HG02884 (cell line): Measurements from ENCODE around the gene RPS6KA2.

ENCODE experiments used
- ATAC-seq: cut with Tn5 transposase; IDR thresholded peaks from one replicate; pipeline ENCODE4 v1.9.1; 2021; ENCODE audit warnings: mild to moderate bottlenecking, moderate library complexity; ENCODE audit not compliant: unreplicated experiment

RPS6KA2 gene

DNA sequence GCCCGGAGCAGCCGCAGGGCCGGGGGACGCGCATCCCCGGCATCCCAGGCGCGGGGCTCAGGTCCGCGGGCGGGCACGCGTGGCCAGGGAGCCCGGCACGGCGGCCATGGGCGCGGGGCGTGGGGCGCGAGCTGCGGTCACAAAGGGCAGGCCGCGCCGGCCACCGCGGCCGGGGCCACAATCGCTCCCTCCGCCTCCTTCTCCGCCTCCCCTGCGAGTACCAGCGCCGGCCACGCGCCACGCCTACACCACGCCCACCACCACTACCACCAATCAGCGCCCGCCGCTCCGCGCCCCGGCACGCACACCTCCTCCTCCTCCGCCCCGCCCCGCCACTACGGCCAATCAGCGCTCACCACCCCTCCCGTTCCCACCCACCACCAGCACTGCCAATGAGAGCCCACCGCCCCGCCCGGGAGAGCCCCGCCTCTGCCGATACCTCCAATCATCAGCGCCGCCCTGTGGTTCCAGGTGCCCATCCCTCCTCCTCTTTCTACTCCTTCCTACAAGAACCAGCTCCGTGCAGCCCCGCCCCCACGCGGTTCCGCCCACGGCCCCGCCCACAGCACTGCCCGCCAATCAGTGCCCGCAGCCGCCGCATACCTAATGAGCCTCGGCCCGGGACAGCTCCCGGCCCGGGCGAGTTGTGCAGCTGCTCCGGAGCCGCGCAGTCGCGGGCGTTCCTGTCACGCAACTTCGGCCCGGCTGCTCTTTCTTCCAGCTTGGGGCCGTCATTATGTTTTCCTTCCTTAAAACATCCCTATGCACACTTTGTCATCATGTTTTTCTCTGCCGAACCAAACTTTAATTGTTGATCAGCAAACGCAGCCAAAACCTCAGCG is at the start of gene RPS6KA2:
RPS6KA2 (minus strand) TSS at position 219 of the 842 bp plus-strand sequence. CDS start 232 bp downstream, outside the sequence.
- peak; percentile 80 for ATAC-seq

DNA sequence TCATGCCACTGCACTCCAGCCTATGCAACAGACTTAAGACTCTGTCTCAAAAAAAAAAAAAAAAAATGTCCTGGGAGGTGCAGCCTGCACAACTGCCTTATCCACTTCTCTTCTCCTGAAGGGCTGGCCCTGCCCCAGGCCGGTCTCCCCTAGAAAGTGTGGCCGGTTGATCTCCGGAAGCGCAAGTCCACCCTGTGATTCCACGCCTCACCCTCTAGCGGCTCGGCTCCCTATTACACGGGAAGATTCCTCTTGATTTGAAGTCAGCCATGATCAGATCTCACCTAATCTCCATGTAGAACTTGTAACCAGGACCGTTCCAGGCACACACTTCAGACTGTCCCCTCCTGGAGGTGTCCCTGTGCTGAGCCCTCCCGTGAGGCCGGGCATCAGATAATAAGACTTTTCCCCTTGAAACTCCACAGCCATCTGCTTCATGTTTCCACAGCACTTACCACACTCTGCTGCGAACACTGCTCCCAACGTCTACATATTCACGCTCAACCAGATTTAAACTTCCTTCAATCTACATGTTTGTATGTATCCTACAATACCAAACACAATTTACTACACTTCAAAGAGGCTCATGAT is 49.3 kb upstream of the RPS6KA2 start:
- ATAC-seq: no peak

DNA sequence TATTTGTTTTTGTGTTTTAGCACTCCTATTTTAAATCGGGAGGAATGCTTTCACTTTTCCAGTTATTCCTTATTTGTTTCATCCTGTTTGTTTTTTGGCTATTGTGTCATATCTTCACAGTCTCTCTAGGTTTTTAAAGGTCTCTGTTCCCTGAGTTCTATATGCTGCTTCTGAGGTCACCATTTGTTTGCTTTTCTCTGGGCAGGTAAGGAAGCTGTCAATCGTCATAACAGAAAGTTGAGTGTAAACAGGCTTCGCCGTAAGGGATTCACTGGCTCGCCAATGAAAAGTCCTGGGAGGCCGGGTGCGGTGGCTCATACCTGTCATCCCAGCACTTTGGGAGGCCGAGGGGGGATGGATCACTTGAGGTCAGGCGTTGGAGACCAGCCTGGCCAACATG is 48.7 kb upstream of the RPS6KA2 start:
- ATAC-seq: no peak

DNA sequence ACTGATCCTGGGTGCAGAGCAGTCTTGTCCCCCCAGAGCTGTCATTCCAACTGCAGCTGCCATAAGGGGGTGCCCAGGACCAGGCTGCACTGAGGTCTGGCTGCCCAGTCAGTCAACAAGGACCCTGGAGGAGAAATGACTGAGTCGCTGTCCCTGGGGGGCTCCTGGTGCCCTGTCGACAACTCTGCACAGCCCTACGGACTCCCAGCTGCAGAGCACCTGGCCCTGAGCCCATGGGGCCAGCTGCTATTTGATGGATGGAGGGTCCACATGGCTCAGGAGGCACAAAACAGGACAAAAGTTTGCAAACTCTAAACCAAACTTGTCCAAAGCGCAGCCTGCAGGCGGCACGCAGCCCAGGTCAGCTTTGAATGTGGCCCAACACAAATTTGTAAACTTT is 46.3 kb upstream of the RPS6KA2 start:
- ATAC-seq: no peak

DNA sequence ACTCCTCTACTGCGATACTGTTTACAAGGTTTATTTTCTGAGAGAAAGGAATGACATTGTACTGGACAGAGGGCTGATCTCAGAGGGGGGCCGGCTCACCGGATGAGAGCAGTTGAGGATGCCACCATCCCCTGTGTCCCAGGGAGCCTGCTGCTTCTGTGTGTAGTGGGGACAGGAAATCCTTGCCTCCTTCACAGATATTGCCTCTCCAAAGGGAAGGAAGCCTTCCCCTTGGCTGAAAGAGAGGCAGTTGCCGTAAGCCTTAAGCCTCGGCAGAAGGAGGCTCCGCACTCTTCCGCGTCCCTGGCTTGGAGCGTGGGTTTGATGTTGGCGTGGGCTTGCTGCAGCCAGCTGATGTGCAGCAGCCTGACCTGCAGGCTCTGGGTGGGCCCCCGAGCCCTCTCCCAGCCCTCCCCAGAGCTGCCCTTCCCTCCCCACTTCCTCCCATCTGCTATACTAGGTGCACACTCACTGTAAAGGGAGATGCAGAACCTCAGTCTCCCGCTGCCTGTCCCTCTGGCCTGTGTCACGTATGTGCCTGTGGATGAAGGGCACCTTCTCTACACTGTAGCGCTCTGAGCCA is 45.7 kb upstream of the RPS6KA2 start:
- ATAC-seq: no peak

DNA sequence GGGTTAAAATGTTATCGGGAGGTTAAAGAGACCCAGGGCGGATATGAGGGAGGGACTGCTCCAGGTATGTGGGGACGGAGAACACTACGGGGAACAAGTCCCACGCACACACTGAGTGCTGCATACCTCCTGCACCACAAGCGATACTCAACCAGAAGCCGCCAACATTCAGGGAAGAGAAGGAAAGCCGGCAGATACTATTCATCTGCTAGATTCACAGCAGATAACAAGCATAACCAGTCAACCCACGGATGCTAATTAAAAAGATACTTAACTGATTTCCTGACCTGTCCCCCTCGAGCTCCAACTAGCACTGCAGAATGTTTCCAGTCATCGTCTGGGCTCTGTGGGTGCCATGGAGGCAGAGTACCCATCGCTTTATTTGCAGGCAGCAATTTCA is 45.1 kb upstream of the RPS6KA2 start:
- ATAC-seq: no peak

DNA sequence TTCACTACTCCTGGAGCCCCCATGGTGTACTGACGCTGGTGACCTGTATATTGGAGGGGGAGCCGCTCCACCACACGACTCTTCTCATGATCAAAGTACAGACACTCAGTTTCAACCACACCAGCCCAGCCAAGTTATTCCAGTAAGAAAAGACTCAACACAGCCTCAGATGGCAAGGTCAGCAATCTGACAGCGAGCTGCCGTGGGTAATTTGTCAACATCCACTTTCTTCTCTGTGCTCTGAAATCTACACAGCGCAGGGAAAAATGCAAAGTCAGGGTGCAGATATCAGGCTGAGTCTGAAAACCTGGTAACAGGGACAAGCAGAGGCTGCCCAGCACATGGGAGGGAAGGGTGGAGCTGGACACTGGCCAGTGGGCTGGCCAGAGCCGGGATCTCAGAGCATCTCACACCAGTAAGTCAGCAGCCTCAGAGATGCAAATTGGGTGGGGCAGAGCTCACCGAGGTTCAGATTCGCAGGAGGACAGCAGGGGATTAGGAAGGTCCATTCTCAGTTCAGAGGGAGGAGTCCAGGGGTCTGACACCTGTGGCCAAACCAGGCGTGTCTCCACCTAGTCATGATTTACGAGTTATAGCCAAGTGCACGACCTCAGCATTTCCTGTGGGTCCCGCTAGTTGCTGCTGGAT is 44.5 kb upstream of the RPS6KA2 start:
- no peak for ATAC-seq

DNA sequence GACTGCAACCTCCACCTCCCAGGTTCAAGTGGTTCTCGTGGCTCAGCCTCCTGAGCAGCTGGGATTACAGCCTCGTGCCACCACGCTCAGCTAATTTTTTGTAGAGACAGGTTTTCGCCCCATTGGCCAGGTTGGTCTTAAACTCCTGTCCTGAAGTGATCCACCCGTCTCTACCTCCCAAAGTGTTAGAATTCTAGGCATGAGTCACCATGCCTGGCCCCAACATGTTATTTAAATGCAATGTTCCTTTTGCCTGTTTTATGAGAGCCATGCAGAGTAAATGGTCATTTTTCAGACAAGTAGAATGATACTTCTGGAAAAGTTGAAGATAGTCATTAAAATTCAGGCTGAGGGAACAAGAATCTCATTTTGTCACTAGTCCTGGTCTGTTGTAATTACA is 43.8 kb upstream of the RPS6KA2 start:
- no peak for ATAC-seq

DNA sequence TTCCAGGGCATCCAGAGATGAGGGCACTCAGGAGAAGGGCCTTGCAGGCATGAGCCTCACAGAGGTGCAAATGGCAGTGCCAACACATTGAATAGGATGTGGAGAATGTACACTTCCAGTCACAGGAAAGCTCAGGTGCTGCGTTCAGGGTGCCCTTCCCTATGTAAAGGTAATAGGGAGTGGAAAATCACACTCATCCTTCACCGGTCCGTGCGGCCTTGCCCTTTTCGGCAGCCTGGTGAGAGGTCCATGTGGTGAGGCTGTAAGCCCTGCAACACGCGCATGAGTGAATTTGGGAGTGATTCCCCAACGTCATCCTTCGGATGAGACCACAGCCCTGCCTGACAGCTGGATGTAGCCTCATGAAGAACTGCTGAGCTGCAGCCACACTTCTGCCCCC is 43.0 kb upstream of the RPS6KA2 start:
- no peak for ATAC-seq

DNA sequence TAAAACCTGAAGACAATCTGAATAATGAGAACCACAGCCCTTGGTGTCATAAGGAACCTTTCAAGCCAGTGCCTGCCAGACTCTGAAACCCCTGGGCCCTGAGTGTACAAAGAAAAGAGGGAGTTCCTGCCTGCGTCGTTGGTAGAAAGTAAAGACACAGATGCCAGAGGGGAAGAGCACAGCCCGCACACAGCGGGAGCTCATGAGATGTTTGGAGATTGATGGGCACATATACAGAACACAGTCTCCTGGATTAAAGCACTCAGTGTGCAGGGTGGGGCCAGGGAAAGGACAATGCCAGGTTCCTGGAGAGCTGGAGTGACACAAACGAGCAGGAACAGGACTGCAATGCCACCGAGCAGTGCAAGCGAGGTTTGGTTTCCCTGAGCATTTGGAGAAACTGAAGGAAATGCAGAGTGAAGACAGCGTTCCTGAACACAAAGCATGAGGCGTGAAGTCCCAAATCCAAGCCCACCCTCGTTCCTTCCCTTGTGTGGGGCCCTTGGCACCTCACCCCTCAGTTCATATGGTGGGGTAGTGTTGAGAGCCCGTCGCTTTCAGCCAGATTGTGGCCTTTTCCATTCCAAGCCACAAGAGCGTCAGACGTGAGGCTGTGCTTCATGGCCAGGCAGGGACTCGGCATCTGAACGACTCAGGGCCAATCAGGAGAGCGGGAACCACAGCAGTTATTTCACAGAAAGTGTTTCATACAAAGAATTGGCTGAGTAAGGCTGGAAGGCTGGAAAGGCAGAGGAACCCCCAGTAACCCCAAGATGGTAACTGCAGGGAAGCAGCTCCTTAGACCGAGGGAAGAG is 41.0 kb upstream of the RPS6KA2 start:
- no peak for ATAC-seq

DNA sequence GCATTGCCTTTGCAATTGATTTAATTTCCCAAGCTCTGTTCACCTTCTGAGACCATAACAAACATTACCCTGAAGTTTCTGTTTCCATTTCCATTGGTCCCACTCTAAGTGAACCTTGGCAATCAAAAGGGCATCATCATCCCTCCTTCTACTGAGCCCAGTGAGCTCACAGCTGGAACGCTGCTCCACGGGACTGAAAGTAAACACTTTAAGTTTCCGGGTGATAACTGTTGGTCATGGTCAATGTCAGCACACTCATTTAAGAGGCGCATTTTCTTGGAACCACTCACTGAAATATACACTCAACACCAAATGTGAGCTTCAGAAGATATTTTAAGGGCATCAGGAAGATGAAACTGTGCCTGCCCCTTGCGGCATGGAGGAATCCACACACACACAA is 37.1 kb upstream of the RPS6KA2 start:
- no peak for ATAC-seq

DNA sequence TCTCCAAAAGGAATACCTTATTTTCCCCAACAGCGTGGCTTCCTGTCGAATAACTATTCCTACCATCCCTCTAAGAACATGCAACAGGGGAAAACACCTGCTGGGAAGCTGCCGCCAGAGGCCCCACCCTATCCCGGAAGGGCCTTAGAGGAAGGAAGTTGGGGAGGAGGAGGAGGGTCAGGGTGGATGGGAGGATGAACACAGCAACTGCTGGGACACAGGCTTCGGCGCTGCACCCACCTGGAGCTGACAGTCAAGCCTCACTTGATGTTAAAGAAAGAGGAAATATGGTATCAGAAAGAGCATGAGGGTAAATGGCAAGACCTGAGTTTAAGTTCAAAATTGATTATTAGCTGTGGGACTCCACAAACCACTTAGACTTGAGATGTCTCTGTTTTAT is 36.5 kb upstream of the RPS6KA2 start:
- no peak for ATAC-seq

DNA sequence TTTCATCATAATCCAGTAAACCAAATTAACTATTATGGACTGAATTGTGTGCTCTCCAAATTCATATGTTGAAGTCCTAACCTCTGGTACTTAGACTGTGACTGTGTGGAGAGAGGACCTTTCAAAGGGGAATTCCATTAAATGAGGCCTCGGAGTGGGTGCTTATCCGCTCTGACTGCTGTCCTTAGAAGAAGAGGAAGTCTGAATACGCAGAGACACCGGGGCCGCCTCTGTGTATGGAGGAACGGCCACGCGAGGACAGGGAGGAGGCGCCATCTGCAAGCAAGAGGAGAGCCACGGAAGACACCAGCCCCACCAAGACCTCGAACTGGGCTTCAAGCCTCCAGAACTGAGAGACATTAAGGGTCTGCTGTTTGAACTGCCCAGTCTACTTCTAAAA is 35.6 kb upstream of the RPS6KA2 start:
- no peak for ATAC-seq

DNA sequence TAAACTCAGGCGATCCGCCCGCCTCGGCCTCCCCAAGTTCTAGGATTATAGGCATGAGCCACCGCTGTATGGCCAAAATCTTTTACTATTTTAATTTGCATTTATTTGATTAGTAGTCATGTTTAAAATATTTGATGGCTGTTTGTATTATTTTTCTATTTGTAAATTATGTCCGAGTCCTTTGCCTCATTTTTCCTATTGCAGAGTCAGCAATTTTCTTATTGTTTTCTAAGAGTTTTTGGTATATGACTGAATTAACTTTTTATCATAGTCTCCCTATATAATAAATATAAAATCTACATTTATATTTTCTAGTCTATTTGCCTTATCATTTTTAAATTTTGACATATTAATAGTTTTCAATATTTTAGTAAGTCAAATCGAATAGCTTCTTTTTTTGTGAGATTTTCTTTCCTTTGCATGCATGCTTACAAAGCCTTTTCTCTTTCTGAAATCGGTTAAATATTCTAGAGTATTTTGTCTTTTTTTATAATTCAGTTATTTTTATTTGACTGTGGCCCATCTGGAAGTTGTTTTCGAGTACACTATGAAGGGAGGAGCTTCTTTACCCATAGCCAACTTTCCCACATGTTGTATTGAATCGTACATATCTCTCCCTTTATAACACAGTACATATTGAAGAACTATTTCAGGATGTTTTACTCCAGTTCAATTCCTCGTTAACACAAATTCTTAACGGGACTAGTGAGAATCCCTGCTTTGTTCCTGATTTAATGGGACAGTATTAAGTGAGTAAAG is 34.5 kb upstream of the RPS6KA2 start:
- ATAC-seq: no peak

DNA sequence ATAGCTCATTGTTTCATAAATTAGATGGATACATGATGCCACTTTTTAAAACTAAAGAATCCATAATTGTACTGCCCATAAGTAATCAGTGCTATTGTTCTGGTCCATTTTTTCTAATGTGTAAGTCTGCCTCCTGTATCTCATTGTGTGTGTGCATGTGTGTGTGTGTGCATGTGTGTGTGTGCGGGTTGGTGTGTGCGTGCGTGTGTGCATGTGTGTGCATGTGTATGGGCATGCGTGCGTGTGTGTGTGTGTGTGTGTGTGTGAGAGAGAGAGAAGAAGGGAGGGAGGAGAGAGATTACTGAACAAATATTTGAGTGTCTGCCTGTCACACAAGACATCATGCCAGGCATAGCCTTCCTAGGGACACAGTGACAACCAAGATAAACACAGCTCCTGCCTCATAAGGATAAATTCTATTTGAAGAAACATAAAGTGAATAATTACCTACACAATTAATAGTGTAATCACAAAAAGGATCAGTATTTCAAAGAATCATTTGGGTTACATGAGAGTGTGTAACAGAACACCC is 33.2 kb upstream of the RPS6KA2 start:
- no peak for ATAC-seq

DNA sequence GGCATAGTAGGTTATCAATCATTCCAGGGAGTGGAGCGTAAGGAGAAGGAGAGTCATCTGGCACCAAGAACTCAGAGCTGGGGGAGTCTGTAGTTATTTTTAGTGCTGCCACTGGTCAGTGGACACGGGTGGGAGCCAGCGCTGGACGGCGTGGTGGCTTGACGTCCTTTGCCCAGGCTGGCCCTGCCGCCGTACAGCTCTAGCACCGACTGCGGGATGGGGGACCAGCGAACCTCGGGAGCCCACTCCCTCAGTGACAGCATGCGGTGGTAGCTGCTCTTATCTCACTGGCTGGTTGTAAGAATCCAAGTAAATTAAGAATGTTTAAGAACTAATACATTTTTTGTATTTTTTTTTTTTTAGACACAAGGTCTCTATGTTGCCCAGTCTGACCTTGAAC is 32.5 kb upstream of the RPS6KA2 start:
- no peak for ATAC-seq

DNA sequence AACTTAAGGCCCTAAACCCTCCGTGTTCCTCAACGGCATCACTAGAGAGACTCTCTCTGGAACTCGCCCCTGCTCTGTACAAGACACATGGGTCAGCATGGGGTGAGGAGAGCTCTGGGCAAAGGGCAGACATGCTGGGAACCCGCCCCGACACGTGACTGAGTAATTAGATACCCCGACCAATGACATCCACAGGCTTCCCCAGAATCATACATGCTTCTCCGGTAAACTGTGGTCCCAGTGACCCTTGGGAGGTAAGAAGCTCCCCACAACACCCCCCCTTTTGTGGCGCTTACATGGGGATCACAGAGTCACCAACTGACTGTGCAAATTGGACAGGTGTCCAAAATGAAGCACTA is 31.7 kb upstream of the RPS6KA2 start:
- no peak for ATAC-seq

DNA sequence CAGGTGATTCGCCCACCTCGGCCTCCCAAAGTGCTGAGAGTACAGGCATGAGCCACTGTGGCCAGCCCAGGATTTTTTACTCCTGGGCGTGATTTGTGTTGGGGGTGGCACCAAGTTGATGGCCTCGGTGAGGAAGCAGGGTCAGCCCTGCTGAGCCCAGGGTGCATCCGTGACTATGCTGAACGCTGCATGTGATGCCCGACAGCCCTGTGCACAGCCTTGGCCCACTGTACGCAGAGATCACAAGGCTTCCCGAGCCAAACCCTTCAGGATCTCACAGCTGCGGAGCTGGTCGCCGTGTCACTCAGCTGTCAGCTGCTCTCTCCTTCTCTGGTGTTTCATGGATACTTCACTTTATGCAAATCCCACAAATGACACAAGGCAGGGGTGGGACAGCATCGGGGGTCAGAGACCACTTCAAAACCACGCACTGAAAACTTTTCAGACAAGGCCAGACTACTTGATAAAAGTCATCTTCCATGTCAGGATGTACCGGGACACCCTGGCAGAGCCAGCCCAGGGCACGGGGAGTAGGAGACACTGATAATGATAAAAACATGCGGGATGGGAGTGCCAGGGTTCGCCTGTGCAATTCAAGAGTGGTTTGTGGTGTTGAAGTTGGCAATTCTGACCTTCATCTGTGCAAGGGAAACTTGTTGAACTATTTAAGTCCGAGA is 31.2 kb upstream of the RPS6KA2 start:
- ATAC-seq: no peak

DNA sequence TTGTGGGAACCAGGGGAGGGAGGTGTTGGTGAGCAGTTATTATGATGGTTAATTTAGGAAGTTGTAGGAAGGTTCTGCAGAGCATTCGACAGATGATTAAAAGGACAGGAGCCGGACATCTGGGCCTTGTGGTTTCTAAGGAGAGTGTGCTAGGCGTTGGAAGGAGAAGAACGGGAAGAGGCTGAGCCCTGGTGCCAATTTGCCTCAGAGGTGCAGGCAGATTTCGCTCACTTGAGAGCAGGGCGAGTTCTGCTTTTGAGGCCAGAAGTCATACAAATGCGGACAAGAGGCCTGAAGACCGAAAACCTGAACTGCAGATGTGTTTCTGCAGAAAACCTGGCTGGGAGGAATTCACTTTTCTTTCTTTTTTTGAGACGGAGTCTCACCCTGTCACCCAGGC is 30.5 kb upstream of the RPS6KA2 start:
- no peak for ATAC-seq
